Loucy (cell line): ENCODE measurements around the gene DSCAML1.

ENCODE experiments used
- H2AFZ ChIP-seq: fragments of 200-600 bp; sonication (generic); 2 replicates; pipeline ENCODE4 v1.6.0; 2016; ENCODE audit warnings: antibody characterized with exemption, mild to moderate bottlenecking, low read length, moderate library complexity
- H3F3A ChIP-seq: fragments of 200-600 bp; 2 replicates; pipeline ENCODE4 v1.6.0; 2016; ENCODE audit warnings: antibody characterized with exemption, low read depth, mild to moderate bottlenecking
- H3K27me3 ChIP-seq: fragments of 200-600 bp; sonication (generic); 2 replicates; pipeline ENCODE4 v1.6.1; 2014; ENCODE audit warnings: low read length, mild to moderate bottlenecking; ENCODE audit not compliant: insufficient read depth, poor library complexity, severe bottlenecking
- H3K36me3 ChIP-seq: fragments of 200-600 bp; sonication (generic); 2 replicates; pipeline ENCODE4 v1.6.1; 2016; ENCODE audit warnings: low read length; ENCODE audit not compliant: insufficient read depth
- H3K4me1 ChIP-seq: fragments of 200-600 bp; sonication (generic); 2 replicates; pipeline ENCODE4 v1.5.1; 2014; ENCODE audit warnings: low read length, mild to moderate bottlenecking; ENCODE audit not compliant: insufficient read depth, poor library complexity, severe bottlenecking
- H3K4me2 ChIP-seq: fragments of 200-600 bp; sonication (generic); 2 replicates; pipeline ENCODE4 v1.6.0; 2014; ENCODE audit warnings: antibody characterized with exemption, low read length, low read depth, mild to moderate bottlenecking; ENCODE audit not compliant: poor library complexity, severe bottlenecking
- H3K4me3 ChIP-seq: fragments of 200-600 bp; sonication (generic); 2 replicates; pipeline ENCODE4 v1.5.1; 2014; ENCODE audit warnings: low read length, mild to moderate bottlenecking, mixed read lengths; ENCODE audit not compliant: poor library complexity, severe bottlenecking
- H3K79me2 ChIP-seq: fragments of 200-600 bp; sonication (generic); 2 replicates; pipeline ENCODE4 v1.6.1; 2014; ENCODE audit warnings: low read length; ENCODE audit not compliant: insufficient read depth
- H3K9ac ChIP-seq: fragments of 200-600 bp; sonication (generic); 2 replicates; pipeline ENCODE4 v1.6.0; 2014; ENCODE audit warnings: mild to moderate bottlenecking, low read depth, low read length, moderate library complexity; ENCODE audit not compliant: poor library complexity, severe bottlenecking
- H3K9me2 ChIP-seq: fragments of 200-600 bp; sonication (generic); replicated peaks from 2 replicates; pipeline ENCODE4 v1.6.1; 2016; ENCODE audit warnings: low read depth, low read length, mixed read lengths
- H3K9me3 ChIP-seq: fragments of 200-600 bp; sonication (generic); 2 replicates; pipeline ENCODE4 v1.6.1; 2014; ENCODE audit warnings: mild to moderate bottlenecking, antibody characterized with exemption, low read length, low read depth; ENCODE audit not compliant: insufficient read depth
- H4K20me1 ChIP-seq: fragments of 200-600 bp; sonication (generic); 2 replicates; pipeline ENCODE4 v1.6.0; 2014; ENCODE audit warnings: antibody characterized with exemption, low read length, mild to moderate bottlenecking; ENCODE audit not compliant: insufficient read depth, poor library complexity, severe bottlenecking
- EZH2phosphoT487 ChIP-seq: fragments of 200-600 bp; IDR thresholded peaks from 2 replicates; pipeline ENCODE4 v1.6.1; 2018; ENCODE audit warnings: antibody characterized with exemption, mild to moderate bottlenecking, moderate library complexity, borderline replicate concordance
- TF ChIP-seq, protein P1 (sequence below): fragments of 200-600 bp; sonication (generic); conservative IDR thresholded peaks from 2 replicates; pipeline ENCODE4 v1.5.1; 2014; ENCODE audit warnings: mild to moderate bottlenecking, antibody characterized with exemption, low read length

DSCAML1 gene

DNA sequence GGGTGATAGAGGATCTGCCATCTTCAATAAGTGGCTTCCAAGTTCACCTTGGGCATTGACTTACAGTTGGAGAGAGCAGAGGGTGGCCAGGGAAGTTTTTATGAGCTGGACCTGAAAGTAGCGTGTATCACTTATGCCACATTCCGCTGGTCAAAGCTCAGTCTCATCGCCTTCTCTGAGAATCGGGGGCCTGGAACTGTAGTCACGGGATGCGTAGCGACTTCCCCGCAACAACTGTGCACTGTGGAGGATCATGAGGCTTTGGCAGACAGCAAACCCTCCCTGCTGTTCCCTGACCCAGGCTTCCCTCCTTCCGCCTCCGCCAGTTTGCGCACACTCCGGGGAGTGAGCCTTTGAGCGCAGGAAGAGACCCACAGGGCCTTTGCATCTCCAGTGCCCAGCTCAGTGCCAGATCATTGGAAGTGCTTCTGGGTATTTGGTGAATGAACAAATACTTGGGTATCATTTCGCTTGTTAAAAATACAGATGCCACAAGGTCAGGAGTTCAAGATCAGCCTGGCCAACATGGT, 373.9 kb downstream of the DSCAML1 start:
- no peaks in the 10 kb centered on the region for H3K27me3 ChIP-seq
- H3K9ac ChIP-seq = no peak overlapping the region
- H3K4me3 ChIP-seq = no peak overlapping the region
- no peaks in the 10 kb centered on the region for H3K9me3 ChIP-seq
- H4K20me1 ChIP-seq = no peaks in the 10 kb centered on the region
- H3K9me2 ChIP-seq = no peaks in the 10 kb centered on the region
- no peak overlapping the region for H2AFZ ChIP-seq
- H3K4me2 ChIP-seq = no peak overlapping the region
- no peaks in the 10 kb centered on the region for H3F3A ChIP-seq
- TF ChIP-seq EZH2phosphoT487 = no peak
- TF ChIP-seq, protein P1, sequence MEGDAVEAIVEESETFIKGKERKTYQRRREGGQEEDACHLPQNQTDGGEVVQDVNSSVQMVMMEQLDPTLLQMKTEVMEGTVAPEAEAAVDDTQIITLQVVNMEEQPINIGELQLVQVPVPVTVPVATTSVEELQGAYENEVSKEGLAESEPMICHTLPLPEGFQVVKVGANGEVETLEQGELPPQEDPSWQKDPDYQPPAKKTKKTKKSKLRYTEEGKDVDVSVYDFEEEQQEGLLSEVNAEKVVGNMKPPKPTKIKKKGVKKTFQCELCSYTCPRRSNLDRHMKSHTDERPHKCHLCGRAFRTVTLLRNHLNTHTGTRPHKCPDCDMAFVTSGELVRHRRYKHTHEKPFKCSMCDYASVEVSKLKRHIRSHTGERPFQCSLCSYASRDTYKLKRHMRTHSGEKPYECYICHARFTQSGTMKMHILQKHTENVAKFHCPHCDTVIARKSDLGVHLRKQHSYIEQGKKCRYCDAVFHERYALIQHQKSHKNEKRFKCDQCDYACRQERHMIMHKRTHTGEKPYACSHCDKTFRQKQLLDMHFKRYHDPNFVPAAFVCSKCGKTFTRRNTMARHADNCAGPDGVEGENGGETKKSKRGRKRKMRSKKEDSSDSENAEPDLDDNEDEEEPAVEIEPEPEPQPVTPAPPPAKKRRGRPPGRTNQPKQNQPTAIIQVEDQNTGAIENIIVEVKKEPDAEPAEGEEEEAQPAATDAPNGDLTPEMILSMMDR = no peak
- no peaks in the 10 kb centered on the region for H3K79me2 ChIP-seq
- H3K36me3 ChIP-seq = no peaks in the 10 kb centered on the region
- no peaks in the 10 kb centered on the region for H3K4me1 ChIP-seq

DNA sequence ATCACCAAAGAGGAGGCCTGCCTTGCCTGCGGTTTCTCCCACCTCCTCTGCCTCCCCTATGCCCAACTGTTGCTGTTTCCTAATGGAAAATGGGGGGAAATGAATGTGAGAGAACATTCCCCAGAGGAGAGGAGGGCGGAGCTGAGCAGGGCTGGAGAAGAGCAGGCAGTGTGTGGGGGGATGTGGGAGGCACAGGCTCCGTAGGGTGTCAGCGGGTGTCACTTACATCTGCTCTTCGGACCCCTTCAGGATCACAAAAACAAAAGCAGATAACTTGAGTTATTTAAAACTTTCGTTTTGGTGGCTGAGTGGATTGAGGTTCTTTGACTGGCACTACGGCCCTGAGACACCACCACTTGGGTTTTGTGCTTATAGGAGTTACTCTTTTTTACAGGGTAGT, 375.5 kb downstream of the DSCAML1 start:
- Histone ChIP-seq H3K9me2 (no peaks in the 10 kb centered on the region), H3K4me1 (no peaks in the 10 kb centered on the region)
- TF ChIP-seq, protein P1 = no peak
- TF ChIP-seq EZH2phosphoT487 = no peak

DNA sequence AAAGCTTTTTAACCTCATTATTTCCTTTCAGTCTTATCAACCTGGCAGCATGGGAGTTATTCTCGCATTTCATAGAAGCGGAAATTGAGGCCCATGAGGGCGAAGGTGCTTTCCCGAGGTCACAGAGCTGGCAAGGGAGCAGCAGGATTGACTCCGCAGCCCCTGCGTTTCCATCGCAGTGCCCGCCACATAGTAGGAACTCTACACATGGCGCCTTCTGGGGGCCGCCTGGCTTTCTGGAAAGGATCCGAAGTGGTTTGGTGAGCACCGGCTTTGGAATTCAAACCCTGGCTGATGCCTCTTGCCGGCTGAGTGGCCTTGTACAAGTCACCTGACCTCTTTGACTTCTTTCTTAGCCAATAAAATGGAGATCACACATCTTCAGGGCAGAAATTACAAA, 376.0 kb downstream of the DSCAML1 start:
- Histone ChIP-seq H3K27me3 (no peaks in the 10 kb centered on the region), H2AFZ (no peak overlapping the region), H3F3A (no peaks in the 10 kb centered on the region), H3K9me2 (no peaks in the 10 kb centered on the region), H3K4me3 (no peak overlapping the region), H3K9ac (no peak overlapping the region), H3K4me2 (no peak overlapping the region), H3K4me1 (no peaks in the 10 kb centered on the region), H3K9me3 (no peaks in the 10 kb centered on the region), H3K36me3 (no peaks in the 10 kb centered on the region), H4K20me1 (no peaks in the 10 kb centered on the region), H3K79me2 (no peaks in the 10 kb centered on the region)
- no peak for TF ChIP-seq EZH2phosphoT487

More for the DNA sequence above, 375.5 kb downstream of the DSCAML1 start:
- Histone ChIP-seq H3K9me3 (no peaks in the 10 kb centered on the region), H3K27me3 (no peaks in the 10 kb centered on the region), H3K4me3 (no peak overlapping the region), H3K9ac (no peak overlapping the region), H3K79me2 (no peaks in the 10 kb centered on the region), H3K4me2 (no peak overlapping the region), H3F3A (no peaks in the 10 kb centered on the region), H2AFZ (no peak overlapping the region), H4K20me1 (no peaks in the 10 kb centered on the region), H3K36me3 (no peaks in the 10 kb centered on the region)

DNA sequence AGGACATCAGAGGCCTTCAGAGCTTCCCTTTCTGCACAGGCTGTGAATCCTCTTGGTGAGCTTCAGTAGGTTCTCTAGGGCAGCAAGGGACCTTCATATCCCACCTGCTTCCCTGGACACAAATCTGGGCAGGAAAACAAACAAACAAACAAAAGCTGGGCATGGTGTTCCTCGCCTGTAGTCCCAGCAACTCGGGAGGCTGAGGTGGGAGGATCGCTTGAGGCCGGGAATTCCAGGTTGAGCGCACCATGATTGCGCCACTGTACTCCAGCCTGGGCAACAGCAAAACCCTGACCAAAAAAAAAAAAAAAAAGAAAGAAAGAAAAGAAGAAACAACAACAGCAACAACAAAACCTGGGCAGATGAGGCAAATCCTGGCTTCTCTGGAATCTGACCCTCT, 376.4 kb downstream of the DSCAML1 start:
- H2AFZ ChIP-seq = no peak overlapping the region
- no peak overlapping the region for H3K4me2 ChIP-seq
- no peaks in the 10 kb centered on the region for H3K9me3 ChIP-seq
- H3K4me1 ChIP-seq = no peaks in the 10 kb centered on the region
- no peaks in the 10 kb centered on the region for H3K36me3 ChIP-seq
- no peaks in the 10 kb centered on the region for H3K9me2 ChIP-seq
- no peak overlapping the region for H3K4me3 ChIP-seq
- no peaks in the 10 kb centered on the region for H3F3A ChIP-seq
- H3K79me2 ChIP-seq = no peaks in the 10 kb centered on the region
- H4K20me1 ChIP-seq = no peaks in the 10 kb centered on the region
- TF ChIP-seq, protein P1 = no peak
- no peak for TF ChIP-seq EZH2phosphoT487
- no peaks in the 10 kb centered on the region for H3K27me3 ChIP-seq
- H3K9ac ChIP-seq = no peak overlapping the region
